ENCODE results near the gene OPCML. TPM values are rescaled to one million over a fixed set of nuclear protein-coding genes. Genes with fewer than 3 reads are reported as not detected.

OPCML gene
- total RNA-seq, 1 experiment from 2014 or later: not detected

DNA sequence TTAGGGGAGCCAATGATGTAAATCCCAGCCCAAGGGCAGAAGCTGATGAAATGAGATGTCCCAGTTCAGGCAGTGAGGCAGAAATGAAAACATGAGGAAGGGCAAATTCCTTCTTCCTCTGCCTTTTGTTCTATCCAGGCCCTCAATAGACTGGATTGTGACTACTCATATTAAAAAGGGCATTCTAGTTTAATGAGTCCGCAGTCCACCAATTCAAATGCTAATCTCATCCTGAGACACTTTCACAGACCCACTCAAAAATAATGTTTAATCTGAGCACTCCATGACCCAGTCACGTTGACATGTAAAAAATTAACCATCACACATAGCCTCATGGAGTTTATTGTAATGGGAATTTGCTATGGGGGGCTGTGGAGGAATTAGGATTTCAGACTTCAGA, 717.9 kb downstream of the OPCML start:
- H3K27ac Mint-ChIP-seq (ENCODE audit: unreplicated experiment): no peak overlapping the region
- no peaks in the 10 kb centered on the region for H3K9me3 ChIP-seq

DNA sequence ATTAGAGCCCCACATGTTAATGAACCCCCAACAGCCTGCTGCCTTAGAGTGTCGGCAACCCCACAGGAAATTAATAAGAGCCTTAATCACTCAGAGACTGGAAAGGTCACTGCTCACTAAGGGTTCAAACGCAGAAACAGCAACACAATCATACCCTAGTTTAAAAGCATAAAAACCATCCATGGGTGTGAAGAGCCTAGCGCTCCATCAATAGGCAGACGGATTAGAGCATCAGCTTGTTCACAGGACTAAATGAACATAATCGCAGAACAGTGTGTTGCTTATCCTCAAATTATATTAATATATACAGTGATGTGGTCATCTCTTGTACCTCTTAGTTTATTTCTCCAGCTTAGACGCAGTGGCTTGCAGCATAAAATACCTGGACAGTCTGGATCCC, 720.7 kb downstream of the OPCML start:
- TF ChIP-seq, protein P1, sequence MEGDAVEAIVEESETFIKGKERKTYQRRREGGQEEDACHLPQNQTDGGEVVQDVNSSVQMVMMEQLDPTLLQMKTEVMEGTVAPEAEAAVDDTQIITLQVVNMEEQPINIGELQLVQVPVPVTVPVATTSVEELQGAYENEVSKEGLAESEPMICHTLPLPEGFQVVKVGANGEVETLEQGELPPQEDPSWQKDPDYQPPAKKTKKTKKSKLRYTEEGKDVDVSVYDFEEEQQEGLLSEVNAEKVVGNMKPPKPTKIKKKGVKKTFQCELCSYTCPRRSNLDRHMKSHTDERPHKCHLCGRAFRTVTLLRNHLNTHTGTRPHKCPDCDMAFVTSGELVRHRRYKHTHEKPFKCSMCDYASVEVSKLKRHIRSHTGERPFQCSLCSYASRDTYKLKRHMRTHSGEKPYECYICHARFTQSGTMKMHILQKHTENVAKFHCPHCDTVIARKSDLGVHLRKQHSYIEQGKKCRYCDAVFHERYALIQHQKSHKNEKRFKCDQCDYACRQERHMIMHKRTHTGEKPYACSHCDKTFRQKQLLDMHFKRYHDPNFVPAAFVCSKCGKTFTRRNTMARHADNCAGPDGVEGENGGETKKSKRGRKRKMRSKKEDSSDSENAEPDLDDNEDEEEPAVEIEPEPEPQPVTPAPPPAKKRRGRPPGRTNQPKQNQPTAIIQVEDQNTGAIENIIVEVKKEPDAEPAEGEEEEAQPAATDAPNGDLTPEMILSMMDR (IDR thresholded peaks at IDR 0.05; ENCODE audit: insufficient read depth in 1 of 2, low read depth in 1 of 2, low read length in 1 of 2, severe bottlenecking in 1 of 2, unreplicated experiment in 1 of 2): no peak
- no peaks in the 10 kb centered on the region for H3K27me3 ChIP-seq (replicated peaks; ENCODE audit: control insufficient read depth, insufficient read depth, low read length)
- intact Hi-C loops (cut with micrococcal nuclease; ENCODE audit: unreplicated experiment): no loop called here
- peaks cover 11% of the 10 kb centered on the region for H3K27me3 Mint-ChIP-seq (ENCODE audit: insufficient read depth, unreplicated experiment)
- H3K4me1 Mint-ChIP-seq (ENCODE audit: low read depth, unreplicated experiment): no peaks in the 10 kb centered on the region
- no peaks in the 10 kb centered on the region for H3K36me3 Mint-ChIP-seq (ENCODE audit: insufficient read depth, unreplicated experiment)
- H3K36me3 ChIP-seq (ENCODE audit: control insufficient read depth, insufficient read depth, low read length): no peaks in the 10 kb centered on the region
- no peak overlapping the region for H3K27ac Mint-ChIP-seq (ENCODE audit: unreplicated experiment)
- H3K4me3 ChIP-seq (ENCODE audit: low read depth, low read length): no peak overlapping the region
- no peaks in the 10 kb centered on the region for H3K4me1 ChIP-seq
- no peak overlapping the region for H3K4me3 Mint-ChIP-seq (ENCODE audit: unreplicated experiment)
- no peak for DNase-seq
- no peaks in the 10 kb centered on the region for H3K9me3 Mint-ChIP-seq (ENCODE audit: unreplicated experiment)
- ChIA-PET CTCF (no interaction called here), POLR2A (no interaction called here)
- BruUV-seq (replicated peaks): no TSS peak
- H3K9me3 ChIP-seq: peaks cover 4% of the 10 kb centered on the region; the same call in 1 of the 2 replicates

More for the DNA sequence above, 717.9 kb downstream of the OPCML start:
- BruUV-seq (replicated peaks): no TSS peak
- H3K36me3 ChIP-seq (ENCODE audit: control insufficient read depth, insufficient read depth, low read length): no peaks in the 10 kb centered on the region
- intact Hi-C loops (cut with micrococcal nuclease; ENCODE audit: unreplicated experiment): no loop called here
- CTCF ChIA-PET: interaction anchor here (0.6 kb wide), 1 partner anchor 11 kb away, joined by 3 read pairs; no protein-coding TSS in a partner anchor
- Mint-ChIP-seq H3K9me3 (ENCODE audit: unreplicated experiment) (no peaks in the 10 kb centered on the region), H3K27me3 (ENCODE audit: insufficient read depth, unreplicated experiment) (peaks cover 6% of the 10 kb centered on the region), H3K4me1 (ENCODE audit: low read depth, unreplicated experiment) (no peaks in the 10 kb centered on the region), H3K4me3 (ENCODE audit: unreplicated experiment) (no peak overlapping the region), H3K36me3 (ENCODE audit: insufficient read depth, unreplicated experiment) (no peaks in the 10 kb centered on the region)
- TF ChIP-seq, protein P1 (IDR thresholded peaks at IDR 0.05; ENCODE audit: insufficient read depth in 1 of 2, low read depth in 1 of 2, low read length in 1 of 2, severe bottlenecking in 1 of 2, unreplicated experiment in 1 of 2): no peak
- no peaks in the 10 kb centered on the region for H3K4me1 ChIP-seq
- H3K4me3 ChIP-seq (ENCODE audit: low read depth, low read length): no peak overlapping the region
- no peak for DNase-seq
- POLR2A ChIA-PET: no interaction called here
- no peaks in the 10 kb centered on the region for H3K27me3 ChIP-seq (replicated peaks; ENCODE audit: control insufficient read depth, insufficient read depth, low read length)

DNA sequence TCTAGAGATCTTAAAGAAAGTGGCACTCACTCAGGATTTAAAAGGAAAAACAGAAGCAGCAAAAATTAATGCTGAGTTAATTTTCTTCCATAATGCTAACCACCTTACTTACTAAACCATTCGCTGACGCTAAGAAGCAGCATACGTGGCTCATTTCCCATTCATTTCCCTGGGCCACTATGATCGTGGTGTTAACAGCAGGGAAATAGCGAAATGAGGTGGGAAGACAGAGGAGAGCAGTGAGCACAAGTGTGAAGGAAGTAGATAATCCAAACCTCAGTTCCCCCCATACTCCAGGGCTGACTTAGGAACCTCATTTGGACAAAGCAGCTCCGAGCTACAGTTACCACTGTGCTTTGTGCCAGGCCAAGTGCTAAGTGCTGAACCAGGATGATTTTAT, 723.2 kb downstream of the OPCML start:
- no TSS peak for BruUV-seq (replicated peaks)
- Histone ChIP-seq H3K9me3 (peaks cover 8% of the 10 kb centered on the region; the same call in 1 of the 2 replicates), H3K4me3 (ENCODE audit: low read depth, low read length) (no peak overlapping the region), H3K27me3 (replicated peaks; ENCODE audit: control insufficient read depth, insufficient read depth, low read length) (no peaks in the 10 kb centered on the region), H3K4me1 (no peaks in the 10 kb centered on the region), H3K36me3 (ENCODE audit: control insufficient read depth, insufficient read depth, low read length) (no peaks in the 10 kb centered on the region)
- TF ChIP-seq, protein P1 (IDR thresholded peaks at IDR 0.05; ENCODE audit: insufficient read depth in 1 of 2, low read depth in 1 of 2, low read length in 1 of 2, severe bottlenecking in 1 of 2, unreplicated experiment in 1 of 2): no peak
- Mint-ChIP-seq H3K4me1 (ENCODE audit: low read depth, unreplicated experiment) (no peaks in the 10 kb centered on the region), H3K36me3 (ENCODE audit: insufficient read depth, unreplicated experiment) (no peaks in the 10 kb centered on the region), H3K4me3 (ENCODE audit: unreplicated experiment) (no peak overlapping the region), H3K27ac (ENCODE audit: unreplicated experiment) (no peak overlapping the region), H3K9me3 (ENCODE audit: unreplicated experiment) (no peaks in the 10 kb centered on the region), H3K27me3 (ENCODE audit: insufficient read depth, unreplicated experiment) (peaks cover 14% of the 10 kb centered on the region)
- intact Hi-C loops (cut with micrococcal nuclease; ENCODE audit: unreplicated experiment): no loop called here
- ChIA-PET CTCF (no interaction called here), POLR2A (no interaction called here)
- DNase-seq: no peak
